PC-9 (cell line): Measurements from ENCODE around the gene ACRV1. TPM values are rescaled to one million over a fixed set of nuclear protein-coding genes. Genes with fewer than 3 reads are reported as not detected.

ENCODE experiments used
- BruUV-seq: library from RNA; stranded (reverse); fragments of 400-500 nt; replicated peaks from 2 replicates; lab custom pipeline; 2021; lab: Mats Ljungman, UMichigan
- CTCF ChIA-PET: fragments of 300-600 bp; sonication (Branson Sonifier 250); formaldehyde crosslinking; loops from one replicate; lab custom pipeline; 2022; ENCODE audit warnings: antibody characterized with exemption; lab: Charles Lee
- POLR2A ChIA-PET: fragments of 300-600 bp; sonication (Branson Sonifier 250); formaldehyde crosslinking; loops from one replicate; lab custom pipeline; 2022; ENCODE audit warnings: antibody characterized with exemption; ENCODE audit not compliant: unreplicated experiment; lab: Charles Lee
- DNase-seq, 2 experiments: peaks; one replicate each; pipeline versions ENCODE4 v3.0.0 to v3.0.0-alpha.2; 2015 to 2022; ENCODE audit warnings: mixed read lengths in 1 of 2
- H2AFZ ChIP-seq: fragments of 200-600 bp; sonication (generic); 2 replicates; pipeline ENCODE4 v1.8.1; 2017; ENCODE audit warnings: antibody characterized with exemption
- H3F3A ChIP-seq: fragments of 200-600 bp; sonication (generic); 2 replicates; pipeline ENCODE4 v1.8.1; 2017; ENCODE audit warnings: antibody characterized with exemption, mild to moderate bottlenecking, low read depth; ENCODE audit not compliant: insufficient read depth
- H3K27ac ChIP-seq: fragments of 200-600 bp; sonication (generic); 2 replicates; pipeline ENCODE4 v1.6.1; 2016; ENCODE audit warnings: mixed run types
- H3K27me3 ChIP-seq: fragments of 200-600 bp; sonication (generic); 2 replicates; pipeline ENCODE4 v1.6.1; 2016; ENCODE audit warnings: low read depth, mixed run types; ENCODE audit not compliant: insufficient read depth
- H3K36me3 ChIP-seq: fragments of 200-600 bp; sonication (generic); 2 replicates; pipeline ENCODE4 v1.6.1; 2016; ENCODE audit warnings: low read depth, mixed run types
- H3K4me1 ChIP-seq: fragments of 200-600 bp; sonication (generic); replicated peaks from 2 replicates; pipeline ENCODE4 v1.6.1; 2016; ENCODE audit warnings: mixed run types; ENCODE audit not compliant: insufficient read depth
- H3K4me2 ChIP-seq: fragments of 200-600 bp; sonication (generic); 2 replicates; pipeline ENCODE4 v1.6.1; 2017; ENCODE audit warnings: mixed run types
- H3K4me3 ChIP-seq: fragments of 200-600 bp; sonication (generic); 2 replicates; pipeline ENCODE4 v1.6.1; 2016; ENCODE audit warnings: mixed run types
- H3K79me2 ChIP-seq: fragments of 200-600 bp; sonication (generic); 2 replicates; pipeline ENCODE4 v1.6.1; 2017; ENCODE audit warnings: low read depth, mixed run types
- H3K9me2 ChIP-seq: fragments of 200-600 bp; sonication (generic); 2 replicates; pipeline ENCODE4 v1.8.1; 2017; ENCODE audit warnings: mild to moderate bottlenecking; ENCODE audit not compliant: insufficient read depth
- H3K9me3 ChIP-seq: fragments of 200-600 bp; sonication (generic); 2 replicates; pipeline ENCODE4 v1.8.1; 2016; ENCODE audit warnings: low read depth; ENCODE audit not compliant: insufficient read depth
- H4K20me1 ChIP-seq: fragments of 200-600 bp; sonication (generic); 2 replicates; pipeline ENCODE4 v1.8.1; 2017; ENCODE audit not compliant: insufficient read depth
- EZH2 ChIP-seq: fragments of 200-600 bp; sonication (generic); IDR thresholded peaks from 2 replicates; pipeline ENCODE4 v1.8.0; 2017; ENCODE audit warnings: antibody characterized with exemption, low read depth
- intact Hi-C: fragments of 100-400 bp; cut with micrococcal nuclease; formaldehyde crosslinking; loops from one replicate; pipeline ENCODE4 v1.10.0; 2022; ENCODE audit not compliant: unreplicated experiment
- total RNA-seq: library from RNA; stranded (reverse); gene quantifications from 2 replicates; pipeline ENCODE4 v1.2.3, GENCODE V29; 2021
- TF ChIP-seq, protein P1 (sequence below): fragments of 200-600 bp; sonication (generic); conservative IDR thresholded peaks from 2 replicates; pipeline ENCODE4 v1.6.1; 2017; ENCODE audit warnings: mixed run types, antibody characterized with exemption, mild to moderate bottlenecking, moderate library complexity

The ACRV1 gene
- total RNA-seq, 1 experiment from 2014 or later: not detected

DNA sequence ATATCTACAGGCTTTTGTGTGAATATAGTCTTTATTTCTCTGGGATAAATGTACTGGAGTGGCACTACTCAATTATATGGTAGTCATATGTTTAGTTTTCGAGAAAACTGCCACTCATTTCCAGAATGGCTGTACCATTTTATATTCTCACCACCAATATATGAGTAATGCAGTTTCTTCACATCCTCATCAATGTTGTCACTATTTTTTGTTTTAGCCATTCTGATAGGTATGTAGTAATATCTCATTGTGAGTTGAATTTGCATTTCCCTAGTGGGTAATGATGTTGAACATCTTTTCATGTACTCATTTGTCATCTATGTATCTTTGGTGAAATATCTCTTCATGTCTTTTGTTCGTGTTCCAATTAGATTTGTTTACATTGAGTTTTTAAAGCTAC lies 18.0 kb downstream of the ACRV1 start:
- no peaks in the 10 kb centered on the region for H3K79me2 ChIP-seq
- ChIA-PET POLR2A (no interaction called here), CTCF (no interaction called here)
- H3K27ac ChIP-seq: no peak overlapping the region
- no peaks in the 10 kb centered on the region for H4K20me1 ChIP-seq
- intact Hi-C loops: no loop called here
- H3K27me3 ChIP-seq: no peaks in the 10 kb centered on the region
- H3K4me2 ChIP-seq: no peak overlapping the region
- H3K4me1 ChIP-seq: no peaks in the 10 kb centered on the region
- H3K36me3 ChIP-seq: peaks cover 12% of the 10 kb centered on the region; the same call in 1 of the 2 replicates
- no peak overlapping the region for H3K4me3 ChIP-seq
- no peak for TF ChIP-seq EZH2
- TF ChIP-seq, protein P1, sequence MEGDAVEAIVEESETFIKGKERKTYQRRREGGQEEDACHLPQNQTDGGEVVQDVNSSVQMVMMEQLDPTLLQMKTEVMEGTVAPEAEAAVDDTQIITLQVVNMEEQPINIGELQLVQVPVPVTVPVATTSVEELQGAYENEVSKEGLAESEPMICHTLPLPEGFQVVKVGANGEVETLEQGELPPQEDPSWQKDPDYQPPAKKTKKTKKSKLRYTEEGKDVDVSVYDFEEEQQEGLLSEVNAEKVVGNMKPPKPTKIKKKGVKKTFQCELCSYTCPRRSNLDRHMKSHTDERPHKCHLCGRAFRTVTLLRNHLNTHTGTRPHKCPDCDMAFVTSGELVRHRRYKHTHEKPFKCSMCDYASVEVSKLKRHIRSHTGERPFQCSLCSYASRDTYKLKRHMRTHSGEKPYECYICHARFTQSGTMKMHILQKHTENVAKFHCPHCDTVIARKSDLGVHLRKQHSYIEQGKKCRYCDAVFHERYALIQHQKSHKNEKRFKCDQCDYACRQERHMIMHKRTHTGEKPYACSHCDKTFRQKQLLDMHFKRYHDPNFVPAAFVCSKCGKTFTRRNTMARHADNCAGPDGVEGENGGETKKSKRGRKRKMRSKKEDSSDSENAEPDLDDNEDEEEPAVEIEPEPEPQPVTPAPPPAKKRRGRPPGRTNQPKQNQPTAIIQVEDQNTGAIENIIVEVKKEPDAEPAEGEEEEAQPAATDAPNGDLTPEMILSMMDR: no peak
- DNase-seq: no peak
- H3K9me2 ChIP-seq: no peaks in the 10 kb centered on the region
- H2AFZ ChIP-seq: no peak overlapping the region
- peaks cover 5% of the 10 kb centered on the region; the same call in 1 of the 2 replicates for H3F3A ChIP-seq
- H3K9me3 ChIP-seq: peaks cover 2% of the 10 kb centered on the region; the same call in 1 of the 2 replicates
- BruUV-seq: no TSS peak

DNA sequence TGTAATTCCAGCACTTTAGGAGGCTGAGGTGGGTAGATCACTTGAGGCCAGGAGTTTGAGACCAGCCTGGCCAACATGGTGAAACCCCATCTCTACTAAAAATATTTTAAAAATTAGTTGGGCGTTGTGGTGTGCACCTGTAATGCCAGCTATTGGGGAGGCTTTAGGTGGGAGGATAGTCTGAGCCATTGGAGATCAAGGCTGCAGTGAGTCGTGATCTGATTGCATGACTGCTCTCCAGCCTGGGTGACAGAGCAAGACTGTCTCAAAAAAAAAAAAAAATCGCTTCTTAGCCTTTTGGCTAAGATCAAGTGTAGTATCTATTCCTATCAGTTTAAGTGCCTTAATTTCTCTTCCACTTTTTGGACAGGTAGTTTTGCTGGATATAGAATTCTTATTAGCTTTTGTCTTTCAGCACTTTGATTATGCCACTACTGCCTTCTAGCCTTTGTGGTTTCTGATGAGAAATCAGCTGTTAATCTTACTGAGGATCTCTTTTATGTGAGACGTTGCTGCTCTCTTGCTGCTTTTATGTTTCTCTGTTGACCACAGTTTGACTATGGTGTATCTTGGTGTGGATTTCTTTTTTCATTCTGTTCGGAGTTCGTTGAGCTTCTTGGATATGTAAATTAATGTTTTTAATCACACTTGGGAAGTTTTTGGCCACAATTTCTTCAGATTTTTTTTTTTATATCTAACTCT lies 31.0 kb downstream of the ACRV1 start:
- DNase-seq: no peak
- BruUV-seq: no TSS peak
- no peaks in the 10 kb centered on the region for H3F3A ChIP-seq
- no peak overlapping the region for H2AFZ ChIP-seq
- H3K27ac ChIP-seq: no peak overlapping the region
- ChIA-PET CTCF (no interaction called here), POLR2A (no interaction called here)
- no peaks in the 10 kb centered on the region for H3K9me2 ChIP-seq
- H3K27me3 ChIP-seq: no peaks in the 10 kb centered on the region
- H3K36me3 ChIP-seq: peaks cover 21% of the 10 kb centered on the region
- no peaks in the 10 kb centered on the region for H3K4me1 ChIP-seq
- no peak overlapping the region for H3K4me2 ChIP-seq
- intact Hi-C loops: loop anchor here (5.0 kb wide), 1 partner anchor 37 kb away; no protein-coding TSS in a partner anchor
- H4K20me1 ChIP-seq: no peaks in the 10 kb centered on the region
- H3K79me2 ChIP-seq: no peaks in the 10 kb centered on the region
- TF ChIP-seq, protein P1: no peak
- TF ChIP-seq EZH2: no peak
- no peak overlapping the region for H3K4me3 ChIP-seq
- no peaks in the 10 kb centered on the region; the same call in 1 of the 2 replicates for H3K9me3 ChIP-seq

- BruUV-seq: no TSS peak
- no peak for DNase-seq
- no peaks in the 10 kb centered on the region for H3K9me2 ChIP-seq
- POLR2A ChIA-PET: no interaction called here
- TF ChIP-seq, protein P1: no peak
- TF ChIP-seq EZH2: no peak
- no peaks in the 10 kb centered on the region; the same call in 1 of the 2 replicates for H3K9me3 ChIP-seq
- H3F3A ChIP-seq: no peaks in the 10 kb centered on the region
- H4K20me1 ChIP-seq: no peaks in the 10 kb centered on the region
- no peak overlapping the region for H3K4me2 ChIP-seq
- H3K4me3 ChIP-seq: no peak overlapping the region
- H3K4me1 ChIP-seq: no peaks in the 10 kb centered on the region
- no peak overlapping the region for H3K27ac ChIP-seq
- peaks cover 19% of the 10 kb centered on the region for H3K36me3 ChIP-seq
- CTCF ChIA-PET: no interaction called here
- H2AFZ ChIP-seq: no peak overlapping the region
- intact Hi-C loops: loop anchor here (5.0 kb wide), 1 partner anchor 34 kb away; no protein-coding TSS in a partner anchor
- H3K27me3 ChIP-seq: no peaks in the 10 kb centered on the region
- no peaks in the 10 kb centered on the region for H3K79me2 ChIP-seq
Observed at GRCh38 chr11:125645871-125646270, 34.8 kb downstream of the ACRV1 start.
